Left hindlimb (tissue), 1 donor: ENCODE results near the gene C11orf87.

Experiments
- DNase-seq: peaks from one replicate; pipeline ENCODE4 v3.0.0-alpha.2; 2018

The C11orf87 gene

DNA sequence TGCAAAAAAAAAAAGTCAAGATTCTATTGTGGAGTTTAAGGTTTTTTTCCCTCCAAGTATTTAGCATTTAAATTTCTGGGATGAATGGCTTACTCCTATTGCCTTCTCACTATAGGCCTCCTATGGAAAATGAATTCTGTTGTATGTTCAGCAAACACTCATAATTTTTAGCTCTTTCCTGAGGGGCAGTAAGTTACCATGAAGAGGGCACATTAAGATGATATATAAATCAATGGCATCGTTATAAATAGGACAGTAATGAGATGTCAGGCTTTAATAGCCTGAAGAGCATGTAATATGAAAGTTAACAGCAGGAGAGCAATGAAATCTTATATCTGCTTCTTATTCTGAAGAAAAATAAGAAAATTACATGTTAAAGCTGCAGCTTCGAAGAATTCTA, 32.9 kb downstream of the C11orf87 start:
- DNase-seq: no peak
